ENCODE measurements around the gene CLEC1A. TPM values are rescaled to one million over a fixed set of nuclear protein-coding genes. Genes with fewer than 3 reads are reported as not detected.

Gene CLEC1A
- total RNA-seq, 1 donor from 2014 or later, result not detected

- Histone ChIP-seq H3K4me3 (ENCODE audit: low read depth, low read length) (no peak overlapping the region), H3K36me3 (ENCODE audit: control insufficient read depth, insufficient read depth, low read length) (no peaks in the 10 kb centered on the region), H3K27me3 (ENCODE audit: control insufficient read depth, insufficient read depth, low read length) (no peaks in the 10 kb centered on the region)
- FAIRE-seq (no peak), DNase-seq (ENCODE audit: low read depth) (no peak)
- TF ChIP-seq, protein P1, sequence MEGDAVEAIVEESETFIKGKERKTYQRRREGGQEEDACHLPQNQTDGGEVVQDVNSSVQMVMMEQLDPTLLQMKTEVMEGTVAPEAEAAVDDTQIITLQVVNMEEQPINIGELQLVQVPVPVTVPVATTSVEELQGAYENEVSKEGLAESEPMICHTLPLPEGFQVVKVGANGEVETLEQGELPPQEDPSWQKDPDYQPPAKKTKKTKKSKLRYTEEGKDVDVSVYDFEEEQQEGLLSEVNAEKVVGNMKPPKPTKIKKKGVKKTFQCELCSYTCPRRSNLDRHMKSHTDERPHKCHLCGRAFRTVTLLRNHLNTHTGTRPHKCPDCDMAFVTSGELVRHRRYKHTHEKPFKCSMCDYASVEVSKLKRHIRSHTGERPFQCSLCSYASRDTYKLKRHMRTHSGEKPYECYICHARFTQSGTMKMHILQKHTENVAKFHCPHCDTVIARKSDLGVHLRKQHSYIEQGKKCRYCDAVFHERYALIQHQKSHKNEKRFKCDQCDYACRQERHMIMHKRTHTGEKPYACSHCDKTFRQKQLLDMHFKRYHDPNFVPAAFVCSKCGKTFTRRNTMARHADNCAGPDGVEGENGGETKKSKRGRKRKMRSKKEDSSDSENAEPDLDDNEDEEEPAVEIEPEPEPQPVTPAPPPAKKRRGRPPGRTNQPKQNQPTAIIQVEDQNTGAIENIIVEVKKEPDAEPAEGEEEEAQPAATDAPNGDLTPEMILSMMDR (IDR thresholded peaks at IDR 0.05; ENCODE audit: insufficient read depth, low read length, severe bottlenecking), result no peak
Observed at GRCh38 chr12:10072131-10072530, 26.7 kb downstream of the CLEC1A start.

- no peaks in the 10 kb centered on the region for H3K27me3 ChIP-seq (ENCODE audit: control insufficient read depth, insufficient read depth, low read length)
- TF ChIP-seq, protein P1 (IDR thresholded peaks at IDR 0.05; ENCODE audit: insufficient read depth, low read length, severe bottlenecking), result no peak
- FAIRE-seq, result no peak
Observed at GRCh38 chr12:10070380-10070779, 28.4 kb downstream of the CLEC1A start.

GRCh38 chr12:10069976-10070375 lies 28.8 kb downstream of the CLEC1A start:
- H3K27me3 ChIP-seq (ENCODE audit: control insufficient read depth, insufficient read depth, low read length), result no peaks in the 10 kb centered on the region
- no peak for FAIRE-seq
- H3K36me3 ChIP-seq (ENCODE audit: control insufficient read depth, insufficient read depth, low read length), result no peaks in the 10 kb centered on the region
- H3K4me3 ChIP-seq (ENCODE audit: low read depth, low read length), result no peak overlapping the region
- DNase-seq (ENCODE audit: low read depth), result no peak
- TF ChIP-seq, protein P1 (IDR thresholded peaks at IDR 0.05; ENCODE audit: insufficient read depth, low read length, severe bottlenecking), result no peak

More at GRCh38 chr12:10070380-10070779, 28.4 kb downstream of the CLEC1A start:
- H3K4me3 ChIP-seq (ENCODE audit: low read depth, low read length), result no peak overlapping the region
- DNase-seq (ENCODE audit: low read depth), result no peak
- no peaks in the 10 kb centered on the region for H3K36me3 ChIP-seq (ENCODE audit: control insufficient read depth, insufficient read depth, low read length)

- no peak for DNase-seq (ENCODE audit: low read depth)
- no peaks in the 10 kb centered on the region for H3K36me3 ChIP-seq (ENCODE audit: control insufficient read depth, insufficient read depth, low read length)
- no peaks in the 10 kb centered on the region for H3K27me3 ChIP-seq (ENCODE audit: control insufficient read depth, insufficient read depth, low read length)
- H3K4me3 ChIP-seq (ENCODE audit: low read depth, low read length), result no peak overlapping the region
- FAIRE-seq, result no peak
- TF ChIP-seq, protein P1 (IDR thresholded peaks at IDR 0.05; ENCODE audit: insufficient read depth, low read length, severe bottlenecking), result no peak
Observed at GRCh38 chr12:10069099-10069498, 29.7 kb downstream of the CLEC1A start.

GRCh38 chr12:10068644-10069043 lies 30.1 kb downstream of the CLEC1A start:
- no peak overlapping the region for H3K4me3 ChIP-seq (ENCODE audit: low read depth, low read length)
- H3K36me3 ChIP-seq (ENCODE audit: control insufficient read depth, insufficient read depth, low read length), result no peaks in the 10 kb centered on the region
- FAIRE-seq (no peak), DNase-seq (ENCODE audit: low read depth) (no peak)
- H3K27me3 ChIP-seq (ENCODE audit: control insufficient read depth, insufficient read depth, low read length), result no peaks in the 10 kb centered on the region
- TF ChIP-seq, protein P1 (IDR thresholded peaks at IDR 0.05; ENCODE audit: insufficient read depth, low read length, severe bottlenecking), result no peak

DNA sequence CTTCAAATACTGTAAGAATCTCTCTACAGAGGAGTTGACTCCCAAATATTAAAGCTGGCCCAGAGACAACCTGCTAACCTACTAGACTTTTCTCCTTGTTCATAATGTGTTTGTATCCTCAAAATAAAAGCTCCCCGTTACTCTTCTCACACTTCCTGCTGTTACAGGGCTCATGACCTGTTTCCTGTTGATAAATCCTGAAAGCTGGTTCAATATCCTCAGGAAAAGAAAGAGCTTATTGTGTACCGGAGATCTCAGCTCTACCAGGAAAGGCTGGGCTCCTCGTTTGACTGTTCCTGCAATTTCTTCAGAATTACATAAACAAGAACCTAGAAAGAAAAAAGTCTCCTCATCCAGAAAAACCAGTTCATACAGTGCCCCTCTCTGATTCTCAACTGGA lies 30.8 kb downstream of the CLEC1A start:
- H3K27me3 ChIP-seq (ENCODE audit: control insufficient read depth, insufficient read depth, low read length), result no peaks in the 10 kb centered on the region
- TF ChIP-seq, protein P1 (IDR thresholded peaks at IDR 0.05; ENCODE audit: insufficient read depth, low read length, severe bottlenecking), result no peak
- DNase-seq (ENCODE audit: low read depth), result no peak
- no peak overlapping the region for H3K4me3 ChIP-seq (ENCODE audit: low read depth, low read length)
- no peak for FAIRE-seq
- H3K36me3 ChIP-seq (ENCODE audit: control insufficient read depth, insufficient read depth, low read length), result no peaks in the 10 kb centered on the region

All from bronchial epithelial cell (primary cell).